GM18858 (cell line): ENCODE results near the gene SLC37A3.
"Not testable (repeated sequence)": the region's sequence is repeated elsewhere in the genome, so short reads cannot be mapped to it uniquely, and the experiment has no call there.

ENCODE experiments used
- ATAC-seq: cut with Tn5 transposase; IDR thresholded peaks from one replicate; pipeline ENCODE4 v1.9.1; 2021; ENCODE audit not compliant: unreplicated experiment

Gene SLC37A3, protein sequence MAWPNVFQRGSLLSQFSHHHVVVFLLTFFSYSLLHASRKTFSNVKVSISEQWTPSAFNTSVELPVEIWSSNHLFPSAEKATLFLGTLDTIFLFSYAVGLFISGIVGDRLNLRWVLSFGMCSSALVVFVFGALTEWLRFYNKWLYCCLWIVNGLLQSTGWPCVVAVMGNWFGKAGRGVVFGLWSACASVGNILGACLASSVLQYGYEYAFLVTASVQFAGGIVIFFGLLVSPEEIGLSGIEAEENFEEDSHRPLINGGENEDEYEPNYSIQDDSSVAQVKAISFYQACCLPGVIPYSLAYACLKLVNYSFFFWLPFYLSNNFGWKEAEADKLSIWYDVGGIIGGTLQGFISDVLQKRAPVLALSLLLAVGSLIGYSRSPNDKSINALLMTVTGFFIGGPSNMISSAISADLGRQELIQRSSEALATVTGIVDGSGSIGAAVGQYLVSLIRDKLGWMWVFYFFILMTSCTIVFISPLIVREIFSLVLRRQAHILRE

DNA sequence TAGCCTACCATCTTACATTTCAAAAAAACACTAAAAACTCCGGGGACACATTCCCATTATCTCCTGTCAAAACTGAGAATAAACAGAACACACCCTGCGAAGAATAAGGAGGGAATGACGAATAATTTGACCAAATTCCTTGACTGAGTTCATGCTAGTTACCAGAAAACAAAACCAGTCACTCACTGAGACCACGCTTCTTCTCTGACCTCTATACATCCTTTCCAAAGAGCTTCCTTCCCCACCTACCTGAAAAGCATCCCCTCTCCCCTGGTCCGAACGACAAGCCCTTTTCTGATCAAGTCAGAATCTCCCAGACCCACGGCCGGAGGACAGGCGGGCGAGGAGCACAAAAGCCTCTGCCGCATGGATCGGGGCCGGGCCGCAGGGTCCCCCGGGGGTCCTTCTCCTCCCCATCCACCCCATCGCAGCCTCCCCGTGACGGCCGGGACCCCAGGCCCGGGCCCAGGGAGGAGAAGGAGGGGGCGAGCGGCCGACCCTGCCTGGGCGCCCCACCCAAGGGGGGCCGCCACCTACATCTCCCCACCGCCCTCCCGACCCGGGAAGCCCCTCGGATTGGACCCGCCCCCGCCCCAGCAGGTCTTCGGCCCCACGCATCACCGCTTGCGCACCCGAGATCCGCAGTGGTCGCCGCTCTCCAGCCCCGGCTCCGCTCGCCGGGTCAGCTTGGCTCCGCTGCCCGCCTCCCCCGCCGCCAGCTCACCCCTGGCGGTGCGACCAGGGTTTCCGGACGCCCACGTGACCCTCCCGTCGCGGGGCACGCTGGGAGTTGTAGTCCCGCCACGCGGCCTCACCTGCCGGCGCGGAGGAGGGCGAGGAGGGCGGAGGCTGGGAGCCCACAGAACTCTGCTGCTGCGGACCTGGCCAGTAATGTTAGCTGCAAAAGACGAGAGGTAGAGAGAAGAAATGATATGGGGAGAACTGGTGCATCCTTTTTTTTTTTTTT lies at the start of gene SLC37A3:
SLC37A3 (minus strand) TSS at position 747 of the 967 bp plus-strand sequence. CDS start 16,004 bp downstream, outside the sequence.
- ATAC-seq = peak; percentile 97

GRCh38 chr7:140447841-140448240 lies 49.5 kb upstream of the SLC37A3 start:
- no peak for ATAC-seq

DNA sequence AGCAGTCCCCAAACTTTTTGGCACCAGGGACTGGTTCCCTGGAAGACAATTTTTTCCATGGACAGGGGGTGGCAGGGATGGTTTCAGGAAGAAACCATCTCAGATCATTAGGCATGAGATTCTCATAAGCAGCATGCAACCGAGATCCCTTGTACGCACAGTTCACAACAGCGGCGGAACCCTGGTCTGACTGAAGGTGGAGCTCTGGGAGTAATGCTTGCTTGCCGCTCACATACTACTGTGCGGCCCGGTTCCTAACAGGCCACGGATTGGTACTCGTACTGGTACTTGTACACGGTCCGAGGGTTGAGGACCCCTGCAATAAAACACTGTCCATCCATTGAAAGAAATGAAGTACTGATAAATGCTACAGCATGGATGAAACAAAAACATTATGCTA lies 48.1 kb upstream of the SLC37A3 start:
- ATAC-seq = no peak

DNA sequence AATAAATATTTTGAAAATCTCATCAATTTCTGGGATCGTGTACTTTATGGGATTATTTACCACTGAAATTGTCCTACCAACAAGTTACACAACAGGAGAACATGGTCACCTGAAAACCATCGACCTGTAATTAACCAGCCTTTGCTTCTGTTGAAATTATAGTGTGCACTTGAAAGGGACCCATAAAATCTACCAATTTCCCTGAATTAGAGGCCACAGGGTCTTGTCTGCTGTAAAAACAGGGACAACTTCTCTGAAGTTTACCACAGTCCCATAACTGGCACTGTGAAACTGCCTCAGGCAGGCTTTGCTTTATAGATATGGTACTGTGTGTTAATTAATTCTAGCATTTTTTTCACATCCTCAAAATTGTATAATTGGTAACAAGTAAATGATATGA lies 43.2 kb upstream of the SLC37A3 start:
- ATAC-seq = no peak

- ATAC-seq = no peak
Observed at GRCh38 chr7:140440593-140440992, 42.3 kb upstream of the SLC37A3 start.

DNA sequence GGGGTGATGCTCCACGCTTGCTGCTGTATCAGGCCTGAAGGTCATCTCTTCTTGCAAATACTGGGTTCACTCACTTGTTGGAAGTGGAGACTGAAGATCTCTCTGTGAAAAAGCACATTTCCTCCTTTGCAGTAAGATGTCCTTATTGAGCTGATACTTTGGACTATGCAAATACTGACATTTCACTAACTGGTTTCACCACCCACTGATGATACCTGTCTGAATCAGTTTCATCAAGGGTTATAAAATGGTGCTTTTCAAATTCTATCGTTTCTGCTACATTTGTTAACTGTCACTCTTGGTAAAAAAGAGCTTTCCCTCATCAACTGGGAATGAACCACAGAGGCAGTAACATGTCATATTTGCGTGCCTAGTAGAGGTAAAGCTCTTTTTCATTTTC lies 41.0 kb upstream of the SLC37A3 start:
- peak; percentile 72 for ATAC-seq

DNA sequence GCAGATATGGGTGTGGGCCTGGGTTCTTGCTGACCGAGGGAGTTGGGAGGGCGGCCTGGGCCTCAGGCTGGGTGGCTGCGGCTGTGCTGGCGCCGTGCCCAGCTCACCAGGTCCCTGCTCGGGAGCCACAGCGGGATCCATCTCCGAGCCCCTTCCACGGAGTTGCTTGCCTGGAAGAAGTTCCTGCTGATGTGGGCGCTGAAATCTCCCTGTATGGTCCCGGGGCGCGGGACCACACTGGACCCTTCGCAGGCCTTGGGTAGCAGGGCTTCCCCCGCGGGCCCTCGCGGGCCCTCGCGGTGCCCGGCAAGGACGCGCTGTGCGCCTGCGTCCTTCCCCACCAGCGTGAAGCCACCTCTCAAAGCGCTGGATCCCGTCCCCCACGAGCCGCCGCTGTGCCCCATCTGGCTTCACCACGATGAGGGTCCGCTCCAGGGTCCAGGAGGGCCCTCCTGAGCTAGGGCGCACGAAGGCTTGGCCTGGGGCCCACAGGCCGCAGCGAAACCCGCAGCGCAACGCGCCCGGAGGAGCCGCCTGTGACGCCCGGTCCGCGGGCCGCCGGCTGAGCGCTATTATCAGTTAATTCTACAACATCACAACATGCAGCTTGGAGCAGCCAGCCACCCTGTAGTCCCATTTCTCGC lies 37.0 kb upstream of the SLC37A3 start:
- ATAC-seq = no peak

DNA sequence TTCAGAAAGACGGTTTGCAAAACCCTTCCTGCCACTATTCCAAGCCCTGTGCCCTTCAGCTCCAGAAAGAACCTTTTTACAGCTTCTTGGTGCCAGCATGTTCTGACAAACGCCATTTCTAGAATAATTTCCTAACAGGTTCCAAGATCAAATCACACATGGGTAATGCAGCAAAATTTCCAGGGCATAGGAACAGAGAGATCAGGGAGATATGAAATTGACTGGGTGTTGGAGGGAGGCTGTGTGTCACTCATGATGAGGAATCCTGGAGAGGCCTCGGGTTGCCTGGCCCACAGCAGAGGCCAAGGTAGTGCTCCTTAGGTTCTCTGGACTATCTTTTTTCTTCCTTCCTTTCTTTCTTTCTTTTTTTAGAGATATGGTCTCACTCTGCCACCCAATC lies 35.1 kb upstream of the SLC37A3 start:
- no peak for ATAC-seq

DNA sequence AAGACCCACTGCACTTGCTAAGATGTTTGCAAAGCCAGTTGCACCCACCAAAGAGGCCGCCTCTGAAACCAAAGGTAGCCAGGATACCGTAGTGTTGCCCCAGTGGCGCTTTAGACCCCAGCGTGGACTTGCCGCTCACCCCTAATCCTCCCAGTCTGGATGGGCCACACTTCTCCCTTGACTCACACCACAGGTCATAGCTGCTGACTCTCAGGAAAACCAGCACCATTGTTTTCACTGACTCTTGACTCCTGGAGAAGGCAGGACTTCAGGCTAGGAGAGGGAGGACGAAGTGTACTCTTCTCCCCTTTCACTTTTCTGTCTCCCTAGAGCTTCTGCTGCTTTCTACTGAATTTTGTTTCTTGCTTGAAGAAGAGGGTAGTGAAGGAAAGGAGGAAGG lies 27.8 kb upstream of the SLC37A3 start:
- ATAC-seq = no peak

DNA sequence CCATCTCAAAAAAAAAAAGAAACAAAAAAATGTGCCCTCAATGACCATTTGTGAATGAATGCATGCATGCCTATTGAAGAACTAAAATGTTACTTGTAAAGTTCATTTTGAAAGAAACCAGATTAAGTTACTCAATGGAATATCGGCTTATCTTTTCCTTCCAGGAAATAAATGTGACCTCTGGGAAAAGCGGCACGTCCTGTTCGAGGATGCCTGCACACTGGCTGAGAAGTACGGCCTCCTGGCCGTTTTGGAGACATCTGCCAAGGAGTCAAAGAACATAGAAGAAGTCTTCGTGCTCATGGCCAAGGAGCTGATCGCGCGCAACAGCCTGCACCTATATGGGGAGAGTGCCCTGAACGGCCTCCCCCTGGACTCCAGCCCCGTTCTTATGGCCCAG lies 27.4 kb upstream of the SLC37A3 start:
- no peak for ATAC-seq

- no peak for ATAC-seq
Observed at GRCh38 chr7:140423501-140423900, 25.2 kb upstream of the SLC37A3 start.

DNA sequence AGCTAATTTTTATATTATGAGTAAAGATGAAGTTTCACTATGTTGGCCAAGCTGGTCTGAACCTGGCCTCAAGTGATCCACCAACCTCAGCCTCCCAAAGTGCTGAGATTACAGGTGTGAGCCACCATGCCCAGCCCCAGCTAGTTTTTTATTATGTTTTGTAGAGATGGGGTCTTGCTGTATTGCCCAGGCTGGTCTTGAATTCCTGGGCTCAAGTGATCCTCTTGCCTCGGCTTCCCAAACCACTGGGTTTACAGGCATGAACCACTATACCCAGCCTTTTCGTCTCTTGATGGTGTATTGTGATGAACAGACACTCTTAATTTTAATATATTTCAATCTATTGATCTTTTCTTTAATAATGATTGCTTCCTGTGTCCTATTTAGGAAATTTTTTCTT lies 23.2 kb upstream of the SLC37A3 start:
- no peak for ATAC-seq

GRCh38 chr7:140418653-140419052 lies 20.3 kb upstream of the SLC37A3 start:
- no peak for ATAC-seq

- ATAC-seq = not testable (repeated sequence)
Observed at GRCh38 chr7:140418156-140418472, 19.8 kb upstream of the SLC37A3 start.

GRCh38 chr7:140417456-140418155 lies 19.3 kb upstream of the SLC37A3 start:
- ATAC-seq = no peak

- no peak for ATAC-seq
Observed at GRCh38 chr7:140416560-140416959, 18.2 kb upstream of the SLC37A3 start.

DNA sequence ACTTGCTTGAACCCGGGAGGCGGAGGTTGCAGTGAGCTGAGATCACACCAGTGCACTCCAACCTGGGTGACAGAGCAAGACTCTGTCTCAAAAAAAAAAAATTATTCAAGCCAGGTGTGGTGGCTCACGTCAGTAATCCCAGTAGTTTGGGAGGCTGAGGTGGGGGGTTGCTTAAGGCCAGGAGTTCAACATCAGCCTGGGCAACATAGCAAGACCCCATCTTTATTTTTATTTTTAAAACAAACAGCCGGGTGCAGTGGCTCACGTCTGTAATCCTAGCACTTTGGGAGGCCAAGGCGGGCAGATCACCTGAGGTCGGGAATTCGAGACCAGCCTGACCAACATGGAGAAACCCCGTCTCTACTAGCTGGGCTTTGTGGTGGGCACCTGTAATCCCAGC lies 17.5 kb upstream of the SLC37A3 start:
- not testable (repeated sequence) for ATAC-seq

DNA sequence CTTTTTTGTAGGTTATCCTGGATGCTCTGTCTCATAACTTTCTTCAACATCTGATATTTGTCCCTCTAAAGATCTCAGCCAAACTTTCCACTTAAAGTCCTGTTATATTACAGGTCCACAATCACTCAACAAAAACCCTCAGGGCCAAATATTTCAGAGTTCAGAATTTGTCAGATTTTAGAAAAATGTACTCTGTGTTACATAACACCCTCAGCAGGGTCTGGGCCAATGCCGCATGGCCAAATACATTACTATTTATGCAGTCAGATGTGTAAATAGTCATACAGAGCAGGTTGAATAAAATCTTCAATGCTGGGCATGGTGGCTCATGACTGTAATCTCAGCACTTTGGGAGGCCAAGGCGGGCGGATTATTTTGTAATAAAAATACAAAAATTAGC lies 17.0 kb upstream of the SLC37A3 start:
- ATAC-seq = no peak

- no peak for ATAC-seq
Observed at GRCh38 chr7:140404565-140405065, 6.3 kb upstream of the SLC37A3 start.

- no peak for ATAC-seq
Observed at GRCh38 chr7:140403878-140404564, 5.7 kb upstream of the SLC37A3 start, which contains the start of gene RAB19. TSS of gene RAB19 (plus strand) at chr7:140404058. CDS start at chr7:140407647, 3,589 bp downstream.
